NCI-H2171 (cell line): ENCODE results near the gene MRPS23.

ENCODE experiments used
- DNase-seq: peaks from one replicate; lab custom pipeline; 2025; lab: John Stamatoyannopoulos, UW

Gene MRPS23

DNA sequence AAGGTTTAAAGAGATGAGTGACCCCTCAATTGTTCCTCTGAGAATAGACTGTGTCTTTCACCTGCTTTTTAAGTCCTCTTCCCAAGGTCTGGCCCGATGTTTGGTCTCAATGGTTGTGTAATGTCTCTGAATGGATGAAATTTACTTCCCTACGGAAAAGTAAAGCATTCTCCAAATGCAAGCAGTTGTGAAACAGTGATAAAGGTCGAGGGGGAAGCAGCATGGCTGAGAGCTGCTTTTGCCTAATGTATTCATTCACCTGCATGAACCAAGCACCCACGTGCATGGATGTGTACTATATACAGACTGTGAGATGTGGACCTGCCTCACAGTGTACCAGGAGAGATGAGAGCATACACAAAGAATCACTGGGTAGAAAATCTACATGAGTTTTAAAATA lies 11.4 kb downstream of the MRPS23 start:
- DNase-seq = no peak

- DNase-seq = no peak
Observed at GRCh38 chr17:57835333-57835900, 14.4 kb downstream of the MRPS23 start.

GRCh38 chr17:57834146-57834741 lies 15.6 kb downstream of the MRPS23 start:
- peak; percentile 17 for DNase-seq

DNA sequence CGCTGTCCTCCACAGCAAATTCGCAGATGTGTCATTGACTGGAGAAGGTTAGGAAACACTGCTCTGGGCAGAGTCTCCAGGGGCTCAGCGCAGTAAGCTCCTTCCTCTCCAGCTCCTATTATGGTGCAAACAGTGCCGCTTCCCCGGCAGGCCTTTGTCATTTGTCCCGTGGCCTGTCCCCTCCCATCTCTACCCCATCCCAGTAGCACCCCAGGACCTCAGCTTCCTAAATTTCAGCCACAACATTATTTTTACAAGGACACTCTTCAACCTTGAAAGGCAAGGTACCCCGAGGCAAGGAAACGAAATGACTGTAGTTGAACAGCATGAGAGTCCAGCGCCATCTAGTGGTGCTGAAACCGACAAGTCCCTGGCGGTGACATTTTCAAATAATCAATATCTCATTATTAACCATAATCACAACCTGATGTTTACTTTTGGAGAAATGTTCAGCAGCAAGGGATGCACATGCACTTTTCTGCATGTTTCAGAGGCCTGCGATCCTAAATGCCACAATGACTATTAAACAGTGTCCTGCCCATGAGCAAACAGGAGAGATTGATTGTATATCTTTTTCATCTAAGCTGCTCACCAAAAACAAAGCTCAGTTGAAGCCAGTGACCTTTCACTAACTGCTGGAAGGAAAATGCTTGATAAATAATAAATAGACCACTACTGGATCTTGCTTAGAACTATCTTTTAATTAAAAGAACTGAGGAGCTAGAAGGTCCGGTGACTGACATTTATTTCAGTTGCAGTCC lies 16.5 kb downstream of the MRPS23 start:
- DNase-seq = peak; percentile 82

DNA sequence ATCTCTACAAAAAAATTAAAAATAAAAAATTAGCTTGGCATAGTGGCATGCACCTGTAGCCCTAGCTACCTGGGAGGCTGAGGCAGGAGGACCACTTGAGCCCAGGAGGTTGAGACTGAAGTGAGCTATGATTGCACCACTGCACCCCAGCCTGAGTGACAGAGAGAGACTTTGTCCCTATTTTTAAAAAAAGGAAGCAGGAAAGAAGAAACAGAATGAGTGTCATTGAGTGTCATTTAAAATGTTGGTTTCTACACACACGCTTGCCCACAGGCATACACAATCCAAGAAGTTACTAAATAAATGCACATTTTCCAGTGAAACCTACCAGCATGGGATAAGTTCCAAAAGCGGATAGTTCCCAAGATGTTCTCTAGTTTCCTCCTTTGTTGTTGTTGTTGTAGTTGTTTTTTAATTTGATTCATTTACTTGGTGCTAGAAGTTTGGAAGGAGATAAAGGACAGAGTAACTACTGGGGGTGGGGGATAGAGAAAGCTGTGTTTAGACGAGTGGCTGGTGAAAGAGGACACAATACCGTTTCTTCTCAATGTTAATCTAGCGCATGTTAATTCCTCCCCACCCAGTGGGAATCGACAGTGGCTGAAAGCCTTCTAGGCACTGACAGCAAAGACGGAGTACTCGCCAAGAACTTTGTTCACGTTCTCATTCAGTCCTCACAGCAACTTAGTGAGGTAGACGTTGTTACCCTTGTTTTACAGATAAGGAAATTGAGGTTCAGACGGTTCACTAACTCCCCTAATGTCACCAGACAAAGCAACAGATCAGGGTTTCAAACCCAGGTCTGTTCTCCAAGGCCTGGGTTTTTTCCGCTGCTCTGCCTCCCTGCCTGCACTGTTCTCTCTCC lies 17.3 kb downstream of the MRPS23 start:
- DNase-seq = no peak

- DNase-seq = no peak
Observed at GRCh38 chr17:57830880-57831279, 19.0 kb downstream of the MRPS23 start.

GRCh38 chr17:57823469-57824401 lies 26.1 kb downstream of the MRPS23 start:
- DNase-seq = no peak

GRCh38 chr17:57819867-57820266 lies 30.0 kb downstream of the MRPS23 start:
- no peak for DNase-seq

- DNase-seq = no peak
Observed at GRCh38 chr17:57819285-57819684, 30.6 kb downstream of the MRPS23 start.

GRCh38 chr17:57818066-57818465 lies 31.8 kb downstream of the MRPS23 start:
- DNase-seq = no peak

- DNase-seq = no peak
Observed at GRCh38 chr17:57817299-57817698, 32.5 kb downstream of the MRPS23 start.

GRCh38 chr17:57814421-57814820 lies 35.4 kb downstream of the MRPS23 start:
- no peak for DNase-seq

GRCh38 chr17:57811638-57812280 lies 38.1 kb downstream of the MRPS23 start:
- DNase-seq = peak; percentile 51

GRCh38 chr17:57810721-57811637 lies 38.9 kb downstream of the MRPS23 start:
- DNase-seq = peak; percentile 95

DNA sequence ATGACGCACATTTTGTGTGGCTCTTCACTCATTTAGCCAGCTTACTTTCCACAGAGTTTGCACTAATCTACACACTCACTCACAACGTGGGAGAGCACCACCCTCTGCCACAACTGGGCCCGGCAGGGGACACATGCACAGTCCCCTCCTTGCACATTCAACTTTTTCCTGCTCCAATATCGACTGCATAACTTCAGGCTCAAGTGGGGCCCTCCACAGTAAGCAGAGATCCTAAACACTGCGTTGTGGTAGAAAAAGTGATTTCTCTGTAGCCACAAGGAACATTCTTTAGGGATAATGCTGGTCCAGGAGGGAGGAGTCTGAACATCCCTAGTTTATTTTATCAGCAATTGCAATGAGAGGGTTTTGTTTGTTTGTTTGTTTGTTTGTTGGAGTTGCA lies 40.0 kb downstream of the MRPS23 start:
- no peak for DNase-seq

DNA sequence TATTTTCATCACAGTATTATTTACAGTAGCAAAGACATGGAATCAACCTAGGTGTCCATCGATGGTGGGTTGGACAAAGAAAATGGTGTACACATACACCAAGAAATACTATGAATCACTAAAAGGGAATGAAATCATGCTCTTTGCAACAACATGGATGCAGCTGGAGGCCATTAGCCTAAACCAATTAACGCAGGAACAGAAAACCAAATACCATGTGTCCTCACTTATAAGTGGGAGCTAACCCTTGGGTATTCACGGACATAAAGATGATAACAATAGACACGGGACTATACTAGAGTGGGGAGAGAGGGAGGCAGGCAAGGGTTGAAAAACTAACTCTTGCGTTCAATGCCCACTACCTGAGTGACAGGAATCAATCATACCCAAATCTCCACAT lies 41.0 kb downstream of the MRPS23 start:
- DNase-seq = no peak

- peak; percentile 43 for DNase-seq
Observed at GRCh38 chr17:57806167-57806830, 43.5 kb downstream of the MRPS23 start.

GRCh38 chr17:57803021-57803420 lies 46.8 kb downstream of the MRPS23 start:
- no peak for DNase-seq

DNA sequence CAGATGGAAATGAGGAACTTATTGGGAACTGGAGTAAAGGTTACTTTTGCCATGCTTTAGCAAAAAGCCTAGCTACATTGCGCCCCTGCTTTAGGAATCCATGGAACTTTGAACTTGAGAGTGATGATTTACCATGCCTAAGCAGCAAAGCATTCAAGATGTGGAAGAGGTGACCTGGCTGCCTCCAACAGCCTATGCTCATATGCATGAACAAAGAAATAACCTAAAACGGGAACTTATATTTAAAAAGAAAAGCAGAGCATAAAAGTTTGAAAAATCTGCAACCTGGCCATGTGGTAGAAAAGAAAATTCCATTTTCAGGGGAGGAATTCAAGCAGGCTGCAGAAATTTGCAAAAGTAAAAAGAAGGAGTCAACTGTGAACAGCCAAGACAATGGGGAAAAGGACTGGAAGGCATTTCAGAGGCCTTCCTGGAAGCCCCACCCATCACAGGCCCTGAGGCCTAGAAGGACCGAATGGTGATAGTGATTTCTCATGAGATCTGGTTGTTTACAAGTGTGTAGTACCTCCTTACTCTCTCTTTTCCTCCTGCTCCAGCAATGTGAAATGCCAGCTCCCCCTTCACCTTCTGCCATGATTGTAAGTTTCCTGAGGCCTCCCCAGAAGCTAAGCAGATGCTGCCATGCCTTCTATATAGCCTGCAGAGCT lies 48.7 kb downstream of the MRPS23 start:
- DNase-seq = no peak
